GM12891 (cell line): ENCODE measurements around the gene SRSF7. TPM values are rescaled to one million over a fixed set of nuclear protein-coding genes. Genes with fewer than 3 reads are reported as not detected.
"Not testable (repeated sequence)": the region's sequence is repeated elsewhere in the genome, so short reads cannot be mapped to it uniquely, and the experiment has no call there.

Experiments
- DNase-seq: peaks from one replicate; pipeline ENCODE4 v3.0.0; 2011; ENCODE audit warnings: low spot score; ENCODE audit not compliant: insufficient read length
- FAIRE-seq: peaks from 2 replicates; lab custom pipeline; 2011; peaks lifted over from hg19 to GRCh38; lab: Jason Lieb, UNC
- PAX5 ChIP-seq: IDR thresholded peaks from 2 replicates; pipeline ENCODE4 v1.6.1; 2011; ENCODE audit warnings: low read length, moderate library complexity, mild to moderate bottlenecking; ENCODE audit not compliant: insufficient read depth, severe bottlenecking
- POLR2A ChIP-seq: IDR thresholded peaks from 2 replicates; pipeline ENCODE4 v1.6.1; 2011; ENCODE audit warnings: low read depth, low read length, control low read depth
- POLR2AphosphoS5 ChIP-seq: IDR thresholded peaks from 2 replicates; pipeline ENCODE4 v1.6.1; 2011; ENCODE audit warnings: low read depth, low read length, control low read depth
- POU2F2 ChIP-seq: IDR thresholded peaks from 2 replicates; pipeline ENCODE4 v1.6.1; 2011; ENCODE audit warnings: low read depth, mild to moderate bottlenecking, control low read depth, low read length, moderate library complexity
- SPI1 ChIP-seq: IDR thresholded peaks from 2 replicates; pipeline ENCODE4 v1.6.1; 2011; ENCODE audit warnings: low read depth, low read length, control low read depth
- TAF1 ChIP-seq: IDR thresholded peaks from 2 replicates; pipeline ENCODE4 v1.6.1; 2011; ENCODE audit warnings: low read depth, low read length, control low read depth
- polyA plus RNA-seq: library from polyadenylated mRNA; unstranded; fragments of >200 nt; gene quantifications from one replicate; pipeline ENCODE4 v1.2.1, GENCODE V29; 2012; ENCODE audit warnings: low read depth, missing spikeins, inconsistent platforms; ENCODE audit not compliant: missing spikeins

Gene SRSF7
- polyA plus RNA-seq, result 278 TPM

DNA sequence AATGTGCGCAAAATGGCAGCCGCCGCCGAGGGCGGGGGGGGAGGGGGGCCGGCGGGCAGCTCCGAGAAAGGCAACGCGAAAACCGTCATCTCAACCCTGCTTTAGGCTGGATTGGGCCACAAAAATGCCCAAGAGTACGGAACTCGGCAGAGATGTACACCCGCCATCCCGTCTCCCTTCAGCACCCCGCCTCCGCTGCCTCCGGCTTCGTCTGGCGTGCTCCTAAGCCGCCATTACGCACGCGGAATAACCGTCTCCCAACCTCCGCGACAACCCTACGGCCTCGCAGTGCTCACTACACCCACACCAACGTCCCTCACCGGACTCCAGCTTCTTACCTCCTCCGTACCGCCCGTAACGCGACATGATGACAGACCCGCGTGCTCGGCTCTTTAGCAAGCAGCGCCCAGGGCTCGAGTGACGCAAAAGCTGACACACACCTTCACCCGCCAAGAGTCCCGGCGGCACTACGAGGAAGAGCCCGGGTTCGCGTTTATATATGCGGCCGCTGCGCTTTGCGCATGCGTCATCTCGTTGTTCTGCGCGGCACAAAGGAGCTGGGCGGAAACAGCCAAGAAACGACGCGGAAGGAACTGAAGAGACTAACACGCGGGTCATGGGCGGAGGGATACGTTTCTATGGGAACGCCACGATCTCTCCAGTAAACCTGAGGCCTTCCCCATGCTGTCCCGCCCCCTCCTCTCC is at the start of gene SRSF7:
Gene SRSF7, minus strand, starts transcription at position 471 of the 705 bp plus-strand sequence. Its CDS starts 105 bp downstream, at position 366.
- peak; percentile 62 for TF ChIP-seq SPI1
- TF ChIP-seq POU2F2, result peak; percentile 99
- peak; percentile 99 for TF ChIP-seq TAF1
- peak; percentile 100 for TF ChIP-seq POLR2A
- TF ChIP-seq PAX5, result no peak
- TF ChIP-seq POLR2AphosphoS5, result peak; percentile 100
- peak; percentile 97 for FAIRE-seq
- DNase-seq, result peak; percentile 77

DNA sequence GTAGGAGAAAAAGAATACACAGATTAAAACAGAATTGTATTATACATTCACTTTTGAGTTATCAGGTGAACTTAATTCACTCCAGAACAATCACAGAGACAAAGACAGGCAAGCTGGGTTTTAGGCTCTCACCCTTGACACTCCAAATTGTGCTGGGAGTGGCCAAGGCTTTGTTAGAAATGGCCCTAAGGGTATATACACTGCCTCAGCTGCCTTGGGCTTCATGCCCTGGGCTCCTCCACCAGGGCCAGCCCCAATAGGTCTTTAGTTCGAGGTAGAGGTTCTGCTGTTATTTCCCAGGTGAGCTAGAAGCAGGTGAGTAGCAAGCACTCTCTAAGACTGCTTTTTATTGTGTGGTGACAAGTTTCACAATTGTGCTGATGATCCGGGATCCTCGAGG is 46.8 kb upstream of the SRSF7 start:
- no peak for FAIRE-seq
- TF ChIP-seq PAX5 (no peak), SPI1 (no peak), POLR2A (no peak), POLR2AphosphoS5 (no peak), TAF1 (no peak), POU2F2 (no peak)
- DNase-seq, result no peak

DNA sequence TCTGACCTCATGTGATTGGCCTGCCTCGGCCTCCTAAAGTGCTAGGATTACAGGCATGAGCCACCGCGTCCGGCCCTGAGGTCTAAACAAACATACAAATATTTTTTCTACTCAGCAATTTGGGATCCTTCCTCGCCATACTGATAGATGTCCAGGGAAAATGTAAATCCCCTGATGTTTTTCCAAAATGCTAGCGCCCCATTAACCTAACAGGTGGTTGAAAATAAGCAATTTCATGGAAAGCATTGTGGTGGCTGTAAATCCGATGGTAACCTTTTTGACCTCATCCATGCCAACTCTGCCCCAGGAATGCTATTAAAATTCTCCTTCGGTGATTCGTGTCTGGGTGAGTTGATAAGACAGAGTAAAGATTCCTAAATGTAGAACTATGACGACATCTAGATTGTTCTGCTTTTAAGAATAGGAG is 46.1 kb upstream of the SRSF7 start:
- FAIRE-seq (no peak), DNase-seq (no peak)
- TF ChIP-seq POLR2A (no peak), SPI1 (no peak), TAF1 (no peak), POU2F2 (no peak), PAX5 (no peak), POLR2AphosphoS5 (no peak)

DNA sequence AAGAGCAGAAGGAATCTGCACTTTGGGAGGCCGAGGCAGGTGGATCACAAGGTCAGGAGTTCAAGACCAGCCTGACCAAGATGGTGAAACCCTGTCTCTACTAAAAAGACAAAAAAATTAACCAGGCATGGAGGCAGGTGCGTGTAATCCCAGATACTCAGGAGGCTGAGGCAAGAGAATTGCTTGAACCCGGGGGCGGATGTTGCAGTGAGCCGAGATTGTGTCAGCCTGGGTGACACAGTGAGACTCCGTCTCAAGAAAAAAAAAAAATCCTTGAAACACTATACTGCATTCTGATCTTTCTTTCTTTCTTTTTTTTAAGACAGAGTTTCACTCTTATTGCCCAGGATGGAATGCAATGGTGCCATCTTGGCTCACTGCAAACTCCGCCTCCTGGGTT is 43.9 kb upstream of the SRSF7 start:
- not testable (repeated sequence) for DNase-seq, FAIRE-seq

DNA sequence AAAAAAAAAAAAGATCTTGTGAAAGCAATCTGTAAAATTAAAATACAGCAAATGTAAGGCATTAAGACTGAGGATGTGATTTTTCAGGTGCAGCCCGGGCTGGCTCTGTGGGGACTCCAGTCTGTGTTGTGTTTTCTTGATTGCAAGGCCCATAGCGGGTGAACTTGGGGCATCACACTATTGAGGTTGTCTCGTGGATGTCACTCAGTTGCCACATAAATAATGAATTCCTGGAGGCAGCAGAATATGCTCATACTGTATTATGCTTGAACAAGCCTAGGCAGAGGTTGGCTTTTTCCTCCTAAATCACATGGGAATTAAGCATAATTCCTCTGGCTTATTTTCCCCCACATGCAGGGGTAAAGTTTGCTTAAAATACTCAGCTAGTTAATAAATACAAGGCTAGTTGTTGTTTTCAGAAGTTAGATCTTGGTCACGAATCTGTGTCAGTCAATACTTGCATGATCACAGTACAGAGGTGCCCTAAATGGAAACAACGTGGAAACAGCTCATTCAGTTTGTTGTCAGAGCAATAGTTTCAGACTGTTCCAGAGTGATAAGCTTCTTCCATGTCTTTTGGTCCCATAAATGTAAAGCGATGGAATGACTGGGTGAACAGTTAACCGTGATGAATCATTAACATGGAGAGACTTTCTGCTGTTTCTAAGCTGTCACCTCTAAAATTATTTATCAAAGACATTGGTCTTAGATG is 43.2 kb upstream of the SRSF7 start:
- no peak for FAIRE-seq
- DNase-seq, result no peak
- TF ChIP-seq SPI1 (no peak), PAX5 (no peak), TAF1 (no peak)

DNA sequence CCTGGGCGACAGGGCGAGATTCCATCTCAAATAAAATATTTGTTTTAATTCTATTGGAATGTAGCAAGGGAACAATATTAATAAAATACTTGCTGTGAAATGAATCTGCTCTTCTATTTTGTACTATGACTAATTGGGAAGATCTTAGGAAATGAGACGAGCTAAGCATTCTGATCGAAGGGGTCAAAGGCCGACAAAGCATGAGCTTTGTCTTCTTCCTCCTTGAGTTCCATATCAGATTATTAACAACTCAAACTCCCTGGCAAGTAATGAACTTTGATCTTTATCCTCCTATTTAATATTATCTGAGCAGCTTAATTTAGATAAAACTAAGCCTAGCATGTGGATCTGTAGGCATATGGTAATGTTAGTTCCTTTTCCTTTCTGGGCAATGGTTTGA is 42.4 kb upstream of the SRSF7 start:
- FAIRE-seq (no peak), DNase-seq (no peak)
- no peak for TF ChIP-seq POLR2AphosphoS5
- TF ChIP-seq PAX5, result no peak
- TF ChIP-seq TAF1, result no peak
- TF ChIP-seq SPI1, result no peak
- TF ChIP-seq POLR2A, result no peak
- no peak for TF ChIP-seq POU2F2

DNA sequence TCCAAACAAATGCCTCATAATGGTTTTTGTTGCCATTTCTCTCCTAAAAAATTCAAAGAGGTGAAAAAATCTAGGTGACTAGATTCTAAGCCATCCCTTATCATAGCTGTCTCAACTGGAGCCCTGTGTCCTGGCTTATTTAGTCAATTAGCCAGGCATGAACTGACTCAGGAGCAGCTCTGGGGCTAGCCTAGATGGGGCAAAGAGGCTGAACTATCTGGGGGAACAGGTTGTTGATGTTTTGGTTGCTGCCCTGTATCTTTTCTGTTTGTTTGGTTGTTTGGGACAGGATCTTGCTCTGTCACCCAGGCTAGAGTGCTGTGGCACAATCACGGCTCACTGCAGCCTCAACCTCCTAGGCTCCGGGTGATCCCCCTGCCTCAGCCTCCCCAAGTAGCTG is 41.6 kb upstream of the SRSF7 start:
- TF ChIP-seq POU2F2 (no peak), SPI1 (no peak), TAF1 (no peak), POLR2AphosphoS5 (no peak), POLR2A (no peak), PAX5 (no peak)
- DNase-seq (no peak), FAIRE-seq (no peak)

DNA sequence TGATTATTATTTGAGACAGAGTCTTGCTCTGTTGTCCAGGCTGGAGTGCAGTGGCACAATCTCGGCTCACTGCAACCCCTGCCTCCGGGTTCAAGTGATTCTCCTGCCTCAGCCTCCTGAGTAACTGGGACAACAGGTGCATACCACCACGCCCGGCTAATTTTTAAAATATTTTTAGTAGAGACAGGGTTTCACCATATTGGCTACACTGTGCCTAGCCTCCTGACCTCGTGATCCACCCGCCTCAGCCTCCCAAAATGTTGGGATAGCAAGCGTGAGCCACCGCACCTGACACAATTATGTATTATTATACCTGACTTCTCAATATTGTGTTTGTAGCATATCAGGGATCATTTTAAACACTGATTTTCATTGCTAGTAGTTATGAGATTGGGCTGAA is 41.2 kb upstream of the SRSF7 start:
- FAIRE-seq, DNase-seq: not testable (repeated sequence)

DNA sequence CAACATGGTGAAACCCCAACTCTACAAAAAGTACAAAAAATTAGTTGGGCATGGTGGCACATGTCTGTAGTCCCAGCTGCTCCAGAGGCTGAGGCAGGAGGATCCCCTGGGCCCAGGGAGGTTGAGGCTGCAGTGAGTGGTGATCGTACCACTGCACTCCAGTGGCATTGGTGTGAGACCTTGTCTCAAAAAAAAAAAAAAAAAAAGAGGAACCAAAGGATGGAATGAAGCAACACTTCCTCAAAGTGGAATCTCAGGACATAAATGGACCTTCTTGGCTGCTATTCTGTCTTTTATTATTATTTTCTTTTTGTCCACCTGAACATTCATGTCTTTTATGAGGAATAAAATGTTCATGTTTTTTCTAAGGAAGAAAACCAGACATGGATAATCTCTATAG is 40.6 kb upstream of the SRSF7 start:
- no peak for FAIRE-seq
- TF ChIP-seq POU2F2 (no peak), POLR2AphosphoS5 (no peak), TAF1 (no peak), PAX5 (no peak), SPI1 (peak; percentile 47; the same call in 1 of the 2 replicates), POLR2A (no peak)
- no peak for DNase-seq

DNA sequence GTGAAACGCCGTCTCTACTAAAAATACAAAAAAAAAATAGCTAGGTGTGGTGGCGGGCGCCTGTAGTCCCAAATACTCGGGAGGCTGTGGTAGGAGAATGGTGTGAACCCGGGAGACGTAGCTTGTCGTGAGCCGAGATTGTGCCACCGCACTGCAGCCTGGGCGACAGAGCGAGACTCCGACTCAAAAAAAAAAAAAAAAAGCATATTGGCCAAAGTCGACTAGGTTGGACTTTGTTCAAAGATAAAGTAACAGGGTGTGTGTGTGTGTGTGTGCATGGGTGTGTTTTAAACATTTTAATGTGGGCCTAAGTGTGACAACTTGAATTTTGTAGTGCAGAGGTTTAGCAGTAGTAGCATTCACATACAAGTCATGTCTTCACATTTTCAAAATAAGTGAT is 38.5 kb upstream of the SRSF7 start:
- DNase-seq, result no peak
- no peak for TF ChIP-seq PAX5
- no peak for TF ChIP-seq POU2F2
- TF ChIP-seq TAF1, result no peak
- no peak for TF ChIP-seq SPI1
- TF ChIP-seq POLR2A, result no peak
- TF ChIP-seq POLR2AphosphoS5, result no peak
- FAIRE-seq, result no peak

DNA sequence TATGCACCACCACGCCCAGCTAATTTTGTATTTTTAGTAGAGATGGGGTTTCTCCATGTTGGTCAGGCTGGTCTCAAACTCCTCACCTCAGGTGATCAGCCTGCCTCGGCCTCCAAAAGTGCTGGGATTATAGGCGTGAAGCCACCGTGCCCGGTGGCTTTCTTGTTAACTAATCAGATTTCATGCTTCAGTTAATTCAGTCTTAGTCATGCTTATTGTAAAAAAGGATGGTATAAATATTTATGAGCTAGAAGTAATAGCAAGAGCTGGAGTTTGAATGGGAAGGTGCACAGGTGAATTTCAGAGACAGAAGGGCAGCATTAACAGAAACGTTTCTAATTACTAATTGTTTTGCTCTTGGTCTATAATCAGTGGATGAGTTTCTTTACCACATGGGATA is 37.1 kb upstream of the SRSF7 start:
- no peak for TF ChIP-seq POLR2A
- no peak for TF ChIP-seq SPI1
- TF ChIP-seq TAF1, result no peak
- TF ChIP-seq PAX5, result no peak
- FAIRE-seq (no peak), DNase-seq (no peak)
